ENCODE data around the gene C4orf46. TPM values are rescaled to one million over a fixed set of nuclear protein-coding genes. Genes with fewer than 3 reads are reported as not detected.

Gene C4orf46
- total RNA-seq, 1 experiment from 2014 or later = 12.2 TPM

GRCh38 chr4:158617956-158618355 is 53.7 kb downstream of the C4orf46 start:
- DNase-seq (ENCODE audit: low read depth, low spot score) (no peak), ATAC-seq (no peak)
- ChIA-PET POLR2A (no interaction called here), CTCF (no interaction called here)
- no peaks in the 10 kb centered on the region for H3K27me3 ChIP-seq (ENCODE audit: control insufficient read depth, insufficient read depth, low read length)
- no peaks in the 10 kb centered on the region for H3K4me1 ChIP-seq (ENCODE audit: control insufficient read depth, insufficient read depth, low read length)
- H3K36me3 ChIP-seq (ENCODE audit: control insufficient read depth, insufficient read depth, low read length) = no peaks in the 10 kb centered on the region
- TF ChIP-seq TCF7L2 (IDR thresholded peaks at IDR 0.05; ENCODE audit: low read depth, low read length) (no peak), SIN3A (IDR thresholded peaks at IDR 0.05; ENCODE audit: borderline replicate concordance, insufficient read depth, low read depth, low read length) (no peak), POLR2AphosphoS5 (IDR thresholded peaks at IDR 0.05; ENCODE audit: low read depth, low read length) (no peak)
- TF ChIP-seq, protein P1, sequence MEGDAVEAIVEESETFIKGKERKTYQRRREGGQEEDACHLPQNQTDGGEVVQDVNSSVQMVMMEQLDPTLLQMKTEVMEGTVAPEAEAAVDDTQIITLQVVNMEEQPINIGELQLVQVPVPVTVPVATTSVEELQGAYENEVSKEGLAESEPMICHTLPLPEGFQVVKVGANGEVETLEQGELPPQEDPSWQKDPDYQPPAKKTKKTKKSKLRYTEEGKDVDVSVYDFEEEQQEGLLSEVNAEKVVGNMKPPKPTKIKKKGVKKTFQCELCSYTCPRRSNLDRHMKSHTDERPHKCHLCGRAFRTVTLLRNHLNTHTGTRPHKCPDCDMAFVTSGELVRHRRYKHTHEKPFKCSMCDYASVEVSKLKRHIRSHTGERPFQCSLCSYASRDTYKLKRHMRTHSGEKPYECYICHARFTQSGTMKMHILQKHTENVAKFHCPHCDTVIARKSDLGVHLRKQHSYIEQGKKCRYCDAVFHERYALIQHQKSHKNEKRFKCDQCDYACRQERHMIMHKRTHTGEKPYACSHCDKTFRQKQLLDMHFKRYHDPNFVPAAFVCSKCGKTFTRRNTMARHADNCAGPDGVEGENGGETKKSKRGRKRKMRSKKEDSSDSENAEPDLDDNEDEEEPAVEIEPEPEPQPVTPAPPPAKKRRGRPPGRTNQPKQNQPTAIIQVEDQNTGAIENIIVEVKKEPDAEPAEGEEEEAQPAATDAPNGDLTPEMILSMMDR (IDR thresholded peaks at IDR 0.05) = no peak
- TF ChIP-seq, protein P2, sequence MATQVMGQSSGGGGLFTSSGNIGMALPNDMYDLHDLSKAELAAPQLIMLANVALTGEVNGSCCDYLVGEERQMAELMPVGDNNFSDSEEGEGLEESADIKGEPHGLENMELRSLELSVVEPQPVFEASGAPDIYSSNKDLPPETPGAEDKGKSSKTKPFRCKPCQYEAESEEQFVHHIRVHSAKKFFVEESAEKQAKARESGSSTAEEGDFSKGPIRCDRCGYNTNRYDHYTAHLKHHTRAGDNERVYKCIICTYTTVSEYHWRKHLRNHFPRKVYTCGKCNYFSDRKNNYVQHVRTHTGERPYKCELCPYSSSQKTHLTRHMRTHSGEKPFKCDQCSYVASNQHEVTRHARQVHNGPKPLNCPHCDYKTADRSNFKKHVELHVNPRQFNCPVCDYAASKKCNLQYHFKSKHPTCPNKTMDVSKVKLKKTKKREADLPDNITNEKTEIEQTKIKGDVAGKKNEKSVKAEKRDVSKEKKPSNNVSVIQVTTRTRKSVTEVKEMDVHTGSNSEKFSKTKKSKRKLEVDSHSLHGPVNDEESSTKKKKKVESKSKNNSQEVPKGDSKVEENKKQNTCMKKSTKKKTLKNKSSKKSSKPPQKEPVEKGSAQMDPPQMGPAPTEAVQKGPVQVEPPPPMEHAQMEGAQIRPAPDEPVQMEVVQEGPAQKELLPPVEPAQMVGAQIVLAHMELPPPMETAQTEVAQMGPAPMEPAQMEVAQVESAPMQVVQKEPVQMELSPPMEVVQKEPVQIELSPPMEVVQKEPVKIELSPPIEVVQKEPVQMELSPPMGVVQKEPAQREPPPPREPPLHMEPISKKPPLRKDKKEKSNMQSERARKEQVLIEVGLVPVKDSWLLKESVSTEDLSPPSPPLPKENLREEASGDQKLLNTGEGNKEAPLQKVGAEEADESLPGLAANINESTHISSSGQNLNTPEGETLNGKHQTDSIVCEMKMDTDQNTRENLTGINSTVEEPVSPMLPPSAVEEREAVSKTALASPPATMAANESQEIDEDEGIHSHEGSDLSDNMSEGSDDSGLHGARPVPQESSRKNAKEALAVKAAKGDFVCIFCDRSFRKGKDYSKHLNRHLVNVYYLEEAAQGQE (IDR thresholded peaks at IDR 0.05; ENCODE audit: insufficient read depth in 1 of 2, low read depth in 2 of 2, low read length in 1 of 2) = no peak
- no peaks in the 10 kb centered on the region for H3K9me3 ChIP-seq (ENCODE audit: control insufficient read depth, insufficient read depth, low read depth, low read length)
- H3K4me3 ChIP-seq (ENCODE audit: low read depth in 2 of 2, low read length in 2 of 2) = no peak overlapping the region
- H3K27ac ChIP-seq (ENCODE audit: low read length) = no peak overlapping the region
- BruUV-seq (replicated peaks) = no TSS peak
- in situ Hi-C loops (cut with HindIII; ENCODE audit: low pct_unique_long_range_greater_than_20kb, low sequenced_read_pairs) = no loop called here
- intact Hi-C loops (cut with micrococcal nuclease; ENCODE audit: unreplicated experiment) = no loop called here

Other genes starting within 250 kb of the C4orf46 start
- gene RXFP1, start 150.0 kb downstream of the C4orf46 start, total RNA-seq (2021; ENCODE audit: unreplicated experiment) = not detected
- gene ETFDH, start 409 bp upstream of the C4orf46 start, total RNA-seq (2021; ENCODE audit: unreplicated experiment) = 23.7 TPM
- 23.3 TPM for gene PPID, start 51.5 kb upstream of the C4orf46 start, total RNA-seq (2021; ENCODE audit: unreplicated experiment)
- gene FNIP2, start 97.1 kb upstream of the C4orf46 start, total RNA-seq (2021; ENCODE audit: unreplicated experiment) = 17.7 TPM

Measured in Panc1 (cell line).